DOHH2 (cell line): ENCODE data around the gene MED26.
"Not testable (repeated sequence)": the region's sequence is repeated elsewhere in the genome, so short reads cannot be mapped to it uniquely, and the experiment has no call there.

Source experiments
- CTCF ChIP-seq: fragments of 200-600 bp; sonication (generic); IDR thresholded peaks from one replicate; pipeline ENCODE4 v1.5.1; 2014; ENCODE audit warnings: antibody characterized with exemption, mild to moderate bottlenecking, low read depth, low read length; ENCODE audit not compliant: poor library complexity, severe bottlenecking
- EZH2phosphoT487 ChIP-seq: fragments of 200-600 bp; sonication (generic); IDR thresholded peaks from 2 replicates; pipeline ENCODE4 v1.6.1; 2017; ENCODE audit warnings: borderline replicate concordance, mild to moderate bottlenecking, antibody characterized with exemption, low read length, moderate library complexity, mixed read lengths

- TF ChIP-seq CTCF, EZH2phosphoT487: not testable (repeated sequence)
Observed at GRCh38 chr19:16673839-16674238, 45.8 kb upstream of the MED26 start.
